NCI-H1694 (cell line): ENCODE data around the gene LRRC32.
"Not testable (repeated sequence)": the region's sequence is repeated elsewhere in the genome, so short reads cannot be mapped to it uniquely, and the experiment has no call there.

Experiments used
- DNase-seq: peaks from one replicate; lab custom pipeline; 2025; lab: John Stamatoyannopoulos, UW

LRRC32 gene

GRCh38 chr11:76648061-76648460 lies 22.5 kb downstream of the LRRC32 start:
- no peak for DNase-seq

GRCh38 chr11:76646882-76647534 lies 23.5 kb downstream of the LRRC32 start:
- DNase-seq: no peak

DNA sequence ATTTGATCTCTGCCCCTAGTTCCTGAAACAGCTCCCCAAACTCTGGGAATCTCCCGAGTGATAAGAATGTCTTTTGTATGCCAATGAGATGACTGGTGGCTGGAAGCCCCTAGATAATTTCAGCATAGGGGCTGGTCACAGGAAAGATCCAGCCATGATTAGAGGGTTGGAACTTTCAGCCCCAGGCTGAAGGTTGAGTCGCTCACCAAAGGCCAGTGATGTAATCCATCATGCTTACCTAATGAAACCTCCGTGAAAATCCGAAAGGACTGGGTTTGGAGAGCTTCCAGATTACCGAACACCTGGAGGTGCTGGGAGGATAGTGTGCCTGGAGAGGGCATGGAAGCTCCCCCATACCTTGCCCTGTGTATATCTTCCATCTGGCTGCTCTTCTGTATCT lies 26.0 kb downstream of the LRRC32 start:
- no peak for DNase-seq

- not testable (repeated sequence) for DNase-seq
Measured at GRCh38 chr11:76643711-76644110, 26.8 kb downstream of the LRRC32 start.

GRCh38 chr11:76642341-76642740 lies 28.2 kb downstream of the LRRC32 start:
- no peak for DNase-seq

DNA sequence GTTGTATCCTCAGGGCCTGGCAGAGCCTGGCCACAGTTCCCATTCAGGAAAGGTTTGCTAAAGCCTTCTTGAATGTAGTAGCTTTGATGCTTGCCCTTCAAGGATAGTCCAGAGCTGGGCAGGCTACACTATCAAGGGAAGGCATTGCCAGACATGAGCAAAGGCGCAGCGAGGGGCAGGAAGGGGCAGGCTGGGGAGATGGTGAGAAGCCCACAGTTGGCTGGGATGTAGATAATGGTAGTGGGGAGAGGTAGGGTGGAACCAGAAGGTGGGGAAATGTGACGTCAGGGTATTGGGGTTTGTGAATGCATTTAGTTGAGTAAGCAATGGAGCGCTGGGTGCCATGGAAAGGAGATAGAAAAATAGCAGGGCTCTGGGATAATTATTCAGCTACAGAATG lies 28.6 kb downstream of the LRRC32 start:
- no peak for DNase-seq

- DNase-seq: no peak
Measured at GRCh38 chr11:76640501-76640900, 30.0 kb downstream of the LRRC32 start.

DNA sequence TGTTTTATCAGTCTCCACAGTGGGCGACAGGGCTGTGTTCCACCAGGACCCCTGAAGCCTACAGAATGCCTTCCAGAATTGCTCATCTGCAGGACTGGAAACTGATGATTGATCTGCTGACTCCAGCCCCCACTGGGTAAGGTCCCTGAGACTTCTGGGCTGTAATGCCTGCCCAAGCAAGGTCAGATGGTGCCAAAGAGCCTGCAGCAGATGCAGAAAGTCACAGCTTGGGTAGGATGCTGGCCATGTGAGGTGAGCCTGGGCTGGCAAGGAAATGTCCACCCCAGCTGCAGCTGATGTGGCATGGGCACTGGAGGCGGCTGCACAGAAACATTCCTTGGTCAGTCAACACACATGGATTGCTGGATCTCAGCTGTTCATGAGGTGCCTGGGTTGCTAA lies 30.9 kb downstream of the LRRC32 start:
- DNase-seq: no peak

DNA sequence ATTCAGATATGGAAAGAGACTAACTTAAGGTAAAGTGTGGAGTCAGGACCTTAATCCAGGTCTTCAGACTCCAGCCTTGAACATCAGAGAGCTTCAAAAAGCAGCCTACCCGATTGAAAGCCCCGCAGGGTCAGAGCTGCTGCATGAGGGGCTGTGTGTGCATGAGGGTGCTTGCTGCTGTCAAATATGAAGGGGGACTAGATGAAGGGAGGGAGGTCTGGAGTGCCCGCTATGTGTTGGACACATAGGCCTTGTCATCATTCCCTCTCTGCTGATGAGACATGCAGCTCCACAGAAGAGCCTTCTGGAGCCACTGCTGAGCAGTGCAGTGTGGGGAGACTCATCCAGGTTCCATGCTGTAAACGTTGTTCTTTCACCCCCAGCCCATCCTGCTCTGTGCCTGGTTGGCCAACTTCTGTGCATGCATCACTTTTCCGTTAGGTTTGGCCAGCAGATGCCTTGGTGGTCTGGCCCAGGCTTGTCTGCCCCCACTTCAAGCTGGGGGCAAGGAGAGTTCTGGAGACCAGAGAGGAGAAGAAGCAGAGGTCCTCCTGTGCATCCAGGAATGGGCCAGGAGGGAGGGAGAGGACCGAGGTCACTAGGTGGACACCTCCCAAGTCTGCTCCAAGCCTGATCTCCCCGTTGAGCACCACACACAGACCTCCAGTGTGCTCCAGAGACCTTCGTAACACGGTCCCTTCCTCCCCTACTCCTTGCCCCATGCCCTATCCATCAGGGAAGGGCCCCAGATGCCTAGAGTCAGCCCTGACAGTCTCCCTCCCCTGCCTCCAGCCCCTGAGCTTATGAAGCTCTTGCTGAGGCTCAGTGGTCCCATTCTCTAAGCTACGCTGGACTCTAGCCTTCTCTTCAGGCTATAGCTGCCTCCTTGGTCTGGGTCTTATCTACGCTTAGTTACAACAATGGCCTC lies 32.0 kb downstream of the LRRC32 start:
- DNase-seq: no peak

DNA sequence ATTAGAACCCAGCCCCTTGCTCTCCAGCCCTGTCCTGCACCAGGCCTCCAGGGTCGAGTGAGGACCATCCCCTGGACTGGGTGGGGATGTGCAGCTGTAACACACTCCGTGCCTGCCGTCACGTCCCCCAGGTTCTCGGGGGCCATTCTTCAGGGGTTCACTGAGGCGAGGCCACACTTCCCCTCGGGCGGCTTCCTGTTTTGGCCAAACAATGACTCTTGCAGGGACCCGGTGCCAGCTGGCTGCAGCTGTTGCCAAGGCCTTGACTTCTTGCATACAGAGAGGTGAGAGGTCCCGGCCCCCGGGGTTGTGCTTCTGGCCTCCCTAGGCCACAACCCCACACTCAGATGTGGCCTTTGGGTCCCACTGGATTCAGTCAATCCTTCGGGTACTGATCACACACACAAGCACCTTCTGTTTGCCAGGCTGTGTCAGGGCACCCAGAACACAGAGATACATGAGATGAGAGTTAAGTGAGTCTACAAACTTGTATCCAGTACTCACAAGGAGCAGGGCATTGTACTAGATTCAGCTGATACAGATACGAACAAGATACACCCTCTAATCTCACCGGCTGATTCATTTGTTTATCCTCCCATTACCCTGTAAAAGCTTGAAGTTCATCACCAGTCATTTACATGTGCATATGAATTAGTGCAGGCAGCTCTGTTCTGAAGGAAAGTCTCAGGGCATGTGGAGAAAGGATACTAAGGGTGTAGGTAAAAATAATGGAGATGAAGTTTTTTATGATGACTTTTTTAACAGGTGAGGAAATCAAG lies 32.9 kb downstream of the LRRC32 start:
- no peak for DNase-seq

GRCh38 chr11:76636826-76637460 lies 33.6 kb downstream of the LRRC32 start:
- no peak for DNase-seq

DNA sequence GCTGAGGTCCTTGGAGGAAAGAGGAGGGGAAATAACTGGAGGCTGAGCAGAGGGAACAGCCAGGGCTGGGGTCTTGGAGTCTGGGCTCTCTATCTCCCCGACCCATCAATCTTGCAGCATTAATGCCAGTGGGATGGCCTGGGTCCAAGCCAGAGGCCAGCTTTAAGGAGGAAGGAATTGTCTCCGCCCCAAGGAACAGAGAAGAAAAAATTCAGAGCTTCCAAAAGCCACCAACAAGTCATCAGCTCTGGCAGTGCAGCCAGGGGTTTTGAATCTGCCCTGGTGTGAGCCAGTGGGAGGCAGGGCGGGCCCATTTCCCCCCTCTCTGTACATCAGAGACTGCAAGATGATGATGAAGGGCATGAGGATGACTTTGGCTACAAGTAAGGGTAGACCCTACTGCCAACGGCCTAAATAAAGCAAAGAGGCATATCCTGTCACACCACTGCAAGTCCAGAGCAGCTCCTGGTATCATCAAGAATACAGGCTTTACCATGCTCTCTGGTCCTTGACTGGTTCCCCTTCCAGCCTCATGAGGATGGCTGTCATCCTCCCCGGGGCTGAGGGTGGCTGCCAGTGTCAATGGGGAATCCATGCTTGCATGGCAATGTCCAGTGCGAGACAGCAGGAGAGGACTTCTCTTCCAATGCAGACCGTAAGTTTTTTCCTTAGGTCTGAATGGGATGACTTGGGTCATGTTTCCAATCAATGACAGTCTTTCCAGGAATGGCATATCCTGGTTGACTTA lies 34.4 kb downstream of the LRRC32 start:
- no peak for DNase-seq

GRCh38 chr11:76634886-76635285 lies 35.7 kb downstream of the LRRC32 start:
- no peak for DNase-seq

DNA sequence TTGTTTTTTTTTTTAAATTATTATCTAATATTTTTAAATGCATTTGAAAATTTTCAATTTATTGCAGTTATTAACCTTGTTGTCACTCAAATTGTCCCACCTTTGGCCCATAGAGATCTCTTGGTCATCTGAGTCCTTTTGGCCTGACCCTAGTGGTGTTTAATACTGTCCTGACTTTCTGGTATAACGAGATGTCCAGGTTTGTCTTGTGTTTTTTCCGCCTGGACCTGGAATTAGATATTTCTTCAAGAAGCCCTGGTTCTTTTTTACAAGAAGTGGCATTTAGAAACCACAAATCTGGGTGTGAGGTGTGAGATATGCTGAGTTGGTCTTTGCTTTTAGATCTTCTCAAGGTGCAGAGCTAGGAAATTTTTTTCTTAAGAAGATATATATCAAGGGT lies 38.1 kb downstream of the LRRC32 start:
- DNase-seq: no peak

- DNase-seq: no peak
Measured at GRCh38 chr11:76631566-76632308, 38.8 kb downstream of the LRRC32 start.

DNA sequence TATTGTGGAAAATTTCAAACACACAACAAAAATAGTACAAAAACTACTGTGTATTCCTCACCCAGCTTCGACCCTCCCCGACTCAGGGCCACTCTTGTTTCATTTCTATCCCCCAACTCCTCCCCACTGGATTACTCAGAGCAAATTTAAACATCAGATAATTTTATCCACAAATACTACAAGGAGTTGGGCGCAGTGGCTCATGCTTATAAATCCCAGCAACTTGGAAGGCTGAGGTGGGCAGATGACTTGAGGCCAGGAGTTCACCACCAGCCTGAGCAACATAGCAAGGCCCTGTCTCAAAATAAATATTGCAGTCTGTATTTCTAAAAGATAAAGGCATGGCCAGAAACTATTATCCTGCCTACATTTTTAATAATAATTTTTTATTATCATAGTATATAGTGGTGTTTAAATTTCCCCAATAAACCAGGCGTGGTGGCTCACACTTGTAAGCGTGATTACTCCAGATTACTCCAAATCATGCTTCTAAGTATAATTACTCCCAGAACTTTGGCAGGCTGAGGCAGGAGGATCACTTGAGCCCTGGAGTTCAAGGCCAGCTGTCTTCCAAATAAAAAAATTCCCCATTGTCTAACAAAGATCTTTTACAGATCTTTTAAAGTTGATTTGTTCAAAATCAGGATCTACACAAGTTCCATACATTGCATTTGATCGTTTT lies 39.8 kb downstream of the LRRC32 start:
- DNase-seq: no peak

DNA sequence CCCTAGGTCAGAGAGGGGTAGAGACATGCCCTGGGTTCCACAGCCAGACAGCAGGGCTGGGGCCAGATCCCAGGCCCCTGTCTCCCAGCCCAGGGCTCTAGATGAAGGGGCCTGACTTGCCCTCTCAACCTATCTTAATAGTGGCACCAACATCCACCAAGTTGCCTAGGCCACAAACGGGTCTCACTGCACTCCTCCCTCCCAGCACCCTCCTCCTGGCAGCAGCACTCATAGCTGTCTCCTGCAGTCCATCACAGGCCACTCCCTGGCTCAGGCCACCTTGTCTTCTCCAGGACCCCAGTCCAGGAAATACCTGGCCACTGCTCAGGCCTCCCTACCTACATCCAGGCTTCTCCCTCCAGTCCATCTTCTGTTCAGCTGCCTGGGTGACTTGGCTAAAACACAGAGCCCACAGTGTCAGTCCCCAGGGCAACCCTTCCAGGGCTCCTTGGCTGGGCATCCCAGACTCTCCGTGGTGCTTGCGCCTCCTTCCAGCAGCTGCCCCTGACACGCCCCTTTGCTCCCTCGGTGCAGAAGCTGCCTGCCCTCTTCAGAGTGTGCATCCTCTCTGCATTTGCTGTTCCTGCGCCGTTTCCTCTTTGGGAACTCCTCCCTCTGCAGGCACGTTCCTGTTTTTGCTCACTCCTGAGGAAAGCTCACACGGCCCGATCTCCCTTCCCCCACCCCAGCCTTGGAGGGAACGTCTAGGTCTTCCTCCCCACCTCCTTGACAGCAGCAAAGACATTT lies 40.5 kb downstream of the LRRC32 start:
- no peak for DNase-seq

DNA sequence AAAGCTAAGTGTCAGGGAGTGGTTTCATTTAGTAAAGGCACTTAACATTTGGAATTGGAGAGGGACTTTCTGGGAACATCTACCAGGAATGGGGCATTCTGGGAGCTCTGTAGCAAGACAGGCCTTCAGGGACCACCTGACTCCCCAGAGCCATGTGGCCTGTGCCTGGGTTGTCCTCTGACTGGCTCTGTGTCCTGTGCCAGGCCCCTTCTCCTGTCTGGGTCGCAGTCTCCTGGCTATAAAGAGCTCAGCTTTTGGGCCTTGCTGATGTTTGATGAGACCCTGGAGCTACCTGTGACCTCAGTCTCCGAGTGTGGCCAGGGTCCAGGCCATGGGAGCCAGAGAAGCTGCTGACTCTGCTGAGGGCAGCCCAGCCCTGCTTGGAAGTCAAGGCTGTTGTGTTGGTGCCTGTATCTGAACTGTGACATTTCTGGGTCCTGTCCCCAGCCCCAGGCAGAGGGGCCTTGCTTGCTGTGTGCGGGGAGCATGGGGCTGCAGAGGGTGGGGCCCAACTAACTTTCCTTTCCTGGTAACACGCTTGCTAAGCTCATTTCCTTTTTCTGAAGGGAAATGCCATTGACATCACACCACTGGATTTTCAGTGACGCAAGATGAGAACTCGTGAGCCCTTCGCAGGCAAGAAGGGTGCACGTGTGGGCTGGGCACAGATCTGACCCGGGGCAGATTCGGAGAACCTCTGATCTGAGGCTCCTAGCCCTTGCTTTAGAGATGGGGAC lies 41.3 kb downstream of the LRRC32 start:
- DNase-seq: no peak
